SIG-M5 treated with dmso at 0.1 percent for 504 hours (cell line): ENCODE data around the gene VGF.
"Not testable (repeated sequence)": the region's sequence is repeated elsewhere in the genome, so short reads cannot be mapped to it uniquely, and the experiment has no call there.

Source experiments
- DNase-seq: peaks from one replicate; lab custom pipeline; 2025; ENCODE audit not compliant: unreplicated experiment; lab: John Stamatoyannopoulos, UW

VGF gene

GRCh38 chr7:101140339-101140699 is 25.1 kb downstream of the VGF start:
- no peak for DNase-seq

- peak; percentile 92 for DNase-seq
Observed at GRCh38 chr7:101138213-101138870, 27.0 kb downstream of the VGF start.

- no peak for DNase-seq
Observed at GRCh38 chr7:101137651-101138212, 27.6 kb downstream of the VGF start.

GRCh38 chr7:101134399-101134980 is 30.9 kb downstream of the VGF start:
- DNase-seq = no peak

GRCh38 chr7:101133621-101134398 is 31.6 kb downstream of the VGF start:
- no peak for DNase-seq

- DNase-seq = not testable (repeated sequence)
Observed at GRCh38 chr7:101132626-101133600, 32.5 kb downstream of the VGF start.

- no peak for DNase-seq
Observed at GRCh38 chr7:101129603-101130117, 35.7 kb downstream of the VGF start.

- no peak for DNase-seq
Observed at GRCh38 chr7:101128040-101128834, 37.1 kb downstream of the VGF start.

- no peak for DNase-seq
Observed at GRCh38 chr7:101127460-101128039, 37.8 kb downstream of the VGF start.

GRCh38 chr7:101126651-101127459 is 38.5 kb downstream of the VGF start, which contains the start of gene SERPINE1:
Gene SERPINE1, plus strand, starts transcription at chr7:101127104. Its CDS starts 1,290 bp downstream, at chr7:101128394.
- peak; percentile 25 for DNase-seq

- no peak for DNase-seq
Observed at GRCh38 chr7:101125989-101126650, 39.2 kb downstream of the VGF start.

- DNase-seq = peak; percentile 41
Observed at GRCh38 chr7:101124376-101125056, 40.9 kb downstream of the VGF start.

- no peak for DNase-seq
Observed at GRCh38 chr7:101123703-101124068, 41.7 kb downstream of the VGF start.

GRCh38 chr7:101122933-101123702 is 42.3 kb downstream of the VGF start:
- no peak for DNase-seq

GRCh38 chr7:101121991-101122932 is 43.1 kb downstream of the VGF start:
- DNase-seq = no peak

- not testable (repeated sequence) for DNase-seq
Observed at GRCh38 chr7:101121631-101121990, 43.8 kb downstream of the VGF start.
